Testis (tissue), 3 donors: ENCODE measurements around the gene ZPLD1. TPM values are rescaled to one million over a fixed set of nuclear protein-coding genes. Genes with fewer than 3 reads are reported as not detected.

Experiments used
- DNase-seq: peaks from one replicate; pipeline ENCODE4 v3.0.0-alpha.2; 2019
- H3K27ac ChIP-seq, 2 donors: fragments of 200-600 bp; sonication (generic); one replicate each; pipeline ENCODE4 v1.5.1; 2019
- H3K27me3 ChIP-seq: fragments of 200-600 bp; sonication (generic); one replicate; pipeline ENCODE4 v1.5.1; 2019
- H3K36me3 ChIP-seq: fragments of 200-600 bp; sonication (generic); one replicate; pipeline ENCODE4 v1.5.1; 2017; ENCODE audit warnings: low read depth; ENCODE audit errors: missing control alignments
- H3K4me1 ChIP-seq: fragments of 200-600 bp; sonication (generic); one replicate; pipeline ENCODE4 v1.5.1; 2019
- H3K4me3 ChIP-seq, 2 donors: fragments of 200-600 bp; sonication (generic); one replicate each; pipeline ENCODE4 v1.5.1; 2017 to 2019
- H3K9me3 ChIP-seq: fragments of 200-600 bp; sonication (generic); one replicate; pipeline ENCODE4 v1.5.1; 2017
- POLR2A ChIP-seq: fragments of 450-650 bp; IDR thresholded peaks from one replicate; pipeline ENCODE4 v1.6.1; 2017; ENCODE audit warnings: antibody characterized with exemption, mild to moderate bottlenecking, moderate library complexity
- WGBS, 2 donors: methylation state at CpG; one replicate each; pipeline ENCODE4 v1.1.5; 2018; 5-methylcytosine and 5-hydroxymethylcytosine counted together
- intact Hi-C: fragments of 100-400 bp; cut with DNase I; formaldehyde crosslinking; loops from one replicate; pipeline ENCODE4 v1.15.1; 2023; ENCODE audit warnings: low total_unique reads
- polyA plus RNA-seq: library from polyadenylated mRNA; stranded (reverse); fragments of 350-450 nt; fragmentation: Illumina TruSeq; extraction: RNeasy Lipid Tissue Mini Kit (QIAGEN cat#74804); gene quantifications from one replicate; pipeline ENCODE4 v1.2.3, GENCODE V29; 2014; ENCODE audit warnings: low read depth, low replicate concordance; ENCODE audit not compliant: insufficient read depth
- total RNA-seq, 2 donors: library from RNA; depleted of rRNA; stranded (reverse); fragments of >200 nt; gene quantifications; one replicate each; pipeline ENCODE4 v1.2.3, GENCODE V29; 2016
- TF ChIP-seq, protein P1 (sequence below), 3 experiments: fragments of 450-650 bp in 2 of 3; fragments of 200-600 bp in 1 of 3; sonication (generic) in 1 of 3; IDR thresholded peaks; one replicate each; pipeline ENCODE4 v1.5.1; 2016 to 2019; ENCODE audit warnings: antibody characterized with exemption in 3 of 3, mild to moderate bottlenecking in 2 of 3, moderate library complexity in 1 of 3

Gene ZPLD1
- total and polyA plus RNA-seq, 3 donors from 2014 or later = 0.44 to 0.74 (median 0.55) TPM

DNA sequence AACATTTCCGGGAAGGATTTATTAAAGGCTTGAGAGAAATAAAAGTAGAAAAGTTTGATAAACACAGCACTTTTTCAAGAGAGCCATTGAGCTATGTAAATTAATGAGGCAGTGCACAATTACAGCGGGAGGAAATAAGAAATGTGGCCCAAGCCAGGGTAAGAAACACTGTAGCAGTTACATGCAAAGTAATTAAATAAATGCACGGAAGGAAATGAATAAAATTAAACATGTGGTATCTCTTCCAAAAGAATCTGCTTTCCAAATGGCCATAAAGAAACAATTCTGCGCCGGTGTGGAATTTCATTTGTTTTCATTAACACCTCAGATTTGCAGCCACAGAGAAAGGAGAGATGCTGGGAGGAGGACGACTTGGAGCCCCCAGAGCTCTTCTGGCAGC is 35.3 kb downstream of the ZPLD1 start:
- no peaks in the 10 kb centered on the region for H3K27me3 ChIP-seq
- no peaks in the 10 kb centered on the region for H3K9me3 ChIP-seq
- no peak overlapping the region for H3K27ac ChIP-seq
- TF ChIP-seq, protein P1, sequence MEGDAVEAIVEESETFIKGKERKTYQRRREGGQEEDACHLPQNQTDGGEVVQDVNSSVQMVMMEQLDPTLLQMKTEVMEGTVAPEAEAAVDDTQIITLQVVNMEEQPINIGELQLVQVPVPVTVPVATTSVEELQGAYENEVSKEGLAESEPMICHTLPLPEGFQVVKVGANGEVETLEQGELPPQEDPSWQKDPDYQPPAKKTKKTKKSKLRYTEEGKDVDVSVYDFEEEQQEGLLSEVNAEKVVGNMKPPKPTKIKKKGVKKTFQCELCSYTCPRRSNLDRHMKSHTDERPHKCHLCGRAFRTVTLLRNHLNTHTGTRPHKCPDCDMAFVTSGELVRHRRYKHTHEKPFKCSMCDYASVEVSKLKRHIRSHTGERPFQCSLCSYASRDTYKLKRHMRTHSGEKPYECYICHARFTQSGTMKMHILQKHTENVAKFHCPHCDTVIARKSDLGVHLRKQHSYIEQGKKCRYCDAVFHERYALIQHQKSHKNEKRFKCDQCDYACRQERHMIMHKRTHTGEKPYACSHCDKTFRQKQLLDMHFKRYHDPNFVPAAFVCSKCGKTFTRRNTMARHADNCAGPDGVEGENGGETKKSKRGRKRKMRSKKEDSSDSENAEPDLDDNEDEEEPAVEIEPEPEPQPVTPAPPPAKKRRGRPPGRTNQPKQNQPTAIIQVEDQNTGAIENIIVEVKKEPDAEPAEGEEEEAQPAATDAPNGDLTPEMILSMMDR (IDR thresholded peaks at IDR 0.05) = no peak
- no peak for TF ChIP-seq POLR2A
- H3K4me1 ChIP-seq = no peaks in the 10 kb centered on the region
- intact Hi-C loops = no loop called here
- H3K36me3 ChIP-seq = no peaks in the 10 kb centered on the region
- WGBS, 2 donors = 62 to 82% methylated on average over 6 of the region's 6 CpGs
- no peak overlapping the region for H3K4me3 ChIP-seq
- no peak for DNase-seq

DNA sequence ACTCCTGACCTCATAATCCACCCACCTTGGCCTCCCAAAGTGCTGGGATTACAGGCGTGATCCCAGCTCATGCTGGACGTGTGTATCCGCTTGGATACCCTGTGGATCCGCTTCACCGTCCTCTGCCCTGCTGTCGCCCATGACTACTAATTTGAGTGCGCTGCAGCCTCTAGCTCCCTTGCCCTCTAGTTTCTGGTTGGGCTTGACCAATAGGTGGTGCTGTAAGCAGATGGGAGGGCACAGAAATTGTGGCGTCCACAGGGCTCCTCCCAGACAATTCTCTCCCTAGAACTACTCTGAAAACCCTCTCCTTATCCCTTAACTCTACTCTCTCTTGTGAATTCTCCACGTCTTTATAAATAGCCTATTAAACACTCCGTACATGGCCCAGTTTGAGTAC is 36.2 kb downstream of the ZPLD1 start:
- Histone ChIP-seq H3K36me3 (no peaks in the 10 kb centered on the region), H3K4me3 (no peak overlapping the region), H3K4me1 (no peaks in the 10 kb centered on the region), H3K27me3 (no peaks in the 10 kb centered on the region), H3K27ac (no peak overlapping the region), H3K9me3 (no peaks in the 10 kb centered on the region)
- intact Hi-C loops = no loop called here
- TF ChIP-seq, protein P1 (IDR thresholded peaks at IDR 0.05) = no peak
- no peak for TF ChIP-seq POLR2A
- WGBS, 2 donors = 69 to 74% methylated on average over 9 to 10 of the region's 10 CpGs
- DNase-seq = no peak

DNA sequence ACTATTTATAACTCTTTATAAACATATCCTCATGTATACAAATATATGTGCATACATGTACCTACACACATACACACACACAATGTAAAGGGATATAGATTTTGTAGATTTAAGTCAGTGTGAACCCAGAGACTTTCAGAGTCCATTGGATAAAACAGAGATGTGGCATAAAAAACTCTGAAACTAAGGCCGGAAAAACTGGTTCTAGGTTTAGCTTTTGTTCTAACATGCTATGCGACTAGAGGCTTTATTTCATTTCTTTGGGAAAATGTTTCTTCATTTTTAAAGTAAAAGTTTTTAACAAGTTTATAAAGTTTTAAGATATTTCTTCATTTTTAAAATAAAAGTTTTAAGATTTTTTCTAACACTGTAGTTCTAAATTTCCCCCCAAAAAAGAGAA is 36.7 kb downstream of the ZPLD1 start:
- TF ChIP-seq POLR2A = no peak
- TF ChIP-seq, protein P1 (IDR thresholded peaks at IDR 0.05) = no peak
- Histone ChIP-seq H3K27ac (no peak overlapping the region), H3K27me3 (no peaks in the 10 kb centered on the region), H3K36me3 (no peaks in the 10 kb centered on the region), H3K4me3 (no peak overlapping the region), H3K9me3 (no peaks in the 10 kb centered on the region), H3K4me1 (no peaks in the 10 kb centered on the region)
- intact Hi-C loops = no loop called here
- no peak for DNase-seq
- WGBS, 2 donors = 87 to 97% methylated on average over 2 of the region's 2 CpGs

DNA sequence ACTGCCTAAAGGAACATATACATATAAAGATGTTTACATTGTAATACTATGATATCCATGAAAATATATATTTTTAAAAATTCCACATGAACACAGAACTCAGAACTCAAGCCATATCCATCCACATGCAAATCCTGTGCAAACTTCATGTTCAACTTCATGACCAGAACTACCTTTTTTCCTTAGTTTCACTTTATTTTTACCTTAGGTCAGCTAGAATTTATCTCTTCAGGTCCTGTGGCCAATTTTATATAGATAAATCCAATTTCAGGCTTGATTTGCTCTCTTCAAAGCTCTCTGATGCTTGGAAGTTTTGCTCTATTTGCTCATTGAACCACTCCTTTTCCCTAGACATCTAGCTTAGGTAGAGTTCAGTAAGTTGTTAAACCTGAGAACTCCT is 38.8 kb downstream of the ZPLD1 start:
- Histone ChIP-seq H3K27ac (no peak overlapping the region), H3K36me3 (no peaks in the 10 kb centered on the region), H3K9me3 (no peaks in the 10 kb centered on the region), H3K27me3 (no peaks in the 10 kb centered on the region), H3K4me1 (no peaks in the 10 kb centered on the region), H3K4me3 (no peak overlapping the region)
- intact Hi-C loops = no loop called here
- TF ChIP-seq POLR2A = no peak
- TF ChIP-seq, protein P1 (IDR thresholded peaks at IDR 0.05) = no peak
- no peak for DNase-seq

DNA sequence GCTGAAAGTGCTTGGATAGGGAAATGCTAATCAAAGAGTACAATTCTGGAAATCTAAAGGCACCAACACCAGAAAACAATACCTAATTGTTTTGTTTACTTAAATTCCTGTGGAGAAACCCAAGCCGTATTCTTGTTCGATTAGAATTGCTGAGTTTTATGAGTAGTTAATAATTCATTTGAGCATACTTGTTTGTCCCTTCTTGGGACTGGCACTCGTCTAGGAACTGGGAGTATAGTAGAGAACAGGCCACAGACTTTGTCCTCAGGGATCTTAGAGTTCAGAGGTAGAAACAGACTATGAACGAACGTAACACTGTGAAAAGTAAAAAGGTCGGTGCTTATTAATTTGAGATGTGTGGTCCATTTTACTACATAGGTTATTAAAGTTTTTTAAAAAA is 39.4 kb downstream of the ZPLD1 start:
- H3K27ac ChIP-seq = no peak overlapping the region
- intact Hi-C loops = no loop called here
- DNase-seq = no peak
- H3K4me3 ChIP-seq = no peak overlapping the region
- H3K4me1 ChIP-seq = no peaks in the 10 kb centered on the region
- TF ChIP-seq, protein P1 (IDR thresholded peaks at IDR 0.05) = no peak
- TF ChIP-seq POLR2A = no peak
- 86 to 90% methylated on average over 6 of the region's 6 CpGs for WGBS, 2 donors
- no peaks in the 10 kb centered on the region for H3K9me3 ChIP-seq
- H3K27me3 ChIP-seq = no peaks in the 10 kb centered on the region
- H3K36me3 ChIP-seq = no peaks in the 10 kb centered on the region
